Spleen (tissue), 11 donors: ENCODE results near the gene SLC23A1. TPM values are rescaled to one million over a fixed set of nuclear protein-coding genes. Genes with fewer than 3 reads are reported as not detected.
A peak's percentile ranks its signal among the peaks of the same experiment; 100 is the strongest.
"Not testable (repeated sequence)": the region's sequence is repeated elsewhere in the genome, so short reads cannot be mapped to it uniquely, and the experiment has no call there.

Experiments
- DNase-seq: peaks from one replicate; pipeline ENCODE4 v3.0.0-alpha.2; 2020
- H3K27ac ChIP-seq, 8 donors: fragments of 200-600 bp; sonication (generic) in 7 of 8; 1 replicate in 4 of 8; 2 replicates in 4 of 8; pipeline versions ENCODE4 v1.5.0 to v1.8.0; 2016 to 2021; ENCODE audit warnings: inconsistent platforms in 4 of 8, mild to moderate bottlenecking in 4 of 8, moderate library complexity in 1 of 8
- H3K27me3 ChIP-seq, 7 donors: fragments of 200-600 bp; sonication (generic) in 6 of 7; replicated peaks in 1 of 7; 1 replicate in 4 of 7; 2 replicates in 3 of 7; pipeline versions ENCODE4 v1.5.0 to v1.8.0; 2016 to 2021; ENCODE audit warnings: inconsistent platforms in 3 of 7, mild to moderate bottlenecking in 1 of 7
- H3K36me3 ChIP-seq, 6 donors: fragments of 200-600 bp; sonication (generic) in 5 of 6; 1 replicate in 4 of 6; 2 replicates in 2 of 6; pipeline versions ENCODE4 v1.5.0 to v1.8.0; 2016 to 2021; ENCODE audit warnings: inconsistent platforms in 2 of 6
- H3K4me1 ChIP-seq, 6 donors: fragments of 200-600 bp; sonication (generic) in 5 of 6; 1 replicate in 3 of 6; 2 replicates in 3 of 6; pipeline versions ENCODE4 v1.5.0 to v1.8.0; 2016 to 2021; ENCODE audit warnings: inconsistent platforms in 3 of 6
- H3K4me3 ChIP-seq, 8 donors: fragments of 200-600 bp; sonication (generic) in 7 of 8; 1 replicate in 4 of 8; 2 replicates in 4 of 8; pipeline versions ENCODE4 v1.5.0 to v1.8.0; 2016 to 2021; ENCODE audit warnings: inconsistent platforms in 4 of 8, mild to moderate bottlenecking in 4 of 8, moderate library complexity in 2 of 8
- H3K9me3 ChIP-seq, 8 donors: fragments of 200-600 bp; sonication (generic) in 7 of 8; 1 replicate in 4 of 8; 2 replicates in 4 of 8; pipeline versions ENCODE4 v1.5.0 to v1.8.0; 2016 to 2021; ENCODE audit warnings: inconsistent platforms in 4 of 8
- POLR2A ChIP-seq, 3 donors: fragments of 450-650 bp; IDR thresholded peaks; one replicate each; pipeline ENCODE4 v1.5.1; 2017; ENCODE audit warnings: antibody characterized with exemption in 3 of 3, mild to moderate bottlenecking in 1 of 3
- POLR2AphosphoS5 ChIP-seq, 3 donors: sonication (generic); formaldehyde crosslinking; IDR thresholded peaks; one replicate each; pipeline ENCODE4 v1.5.1; 2017; ENCODE audit warnings: antibody characterized with exemption in 3 of 3
- WGBS, 5 donors: extraction: QIAGEN DNeasy Blood & Tissue Kit in 3 of 5; methylation state at CpG; one replicate each; pipeline versions ENCODE4 v1.1.5 to v1.1.7; 2013 to 2018; 5-methylcytosine and 5-hydroxymethylcytosine counted together
- intact Hi-C: fragments of 100-400 bp; cut with DNase I; formaldehyde crosslinking; loops from one replicate; pipeline ENCODE4 v1.15.0; 2023; ENCODE audit warnings: low total_unique reads
- polyA plus RNA-seq, 3 donors: library from polyadenylated mRNA; stranded (reverse); fragments of 200-250 nt; gene quantifications; one replicate each; pipeline ENCODE4 v1.2.1, GENCODE V29; 2013
- total RNA-seq, 7 donors: library from RNA; depleted of rRNA in 3 of 7; stranded (reverse); fragments of >200 nt in 3 of 7; fragmentation: NEBNext Ultra II Directional in 4 of 7; extraction: Animal tissue kit (Norgen Biotek cat#: 25700) in 4 of 7; gene quantifications; one replicate each; pipeline versions ENCODE4 v1.1.0 to v1.2.1, GENCODE V29; 2016 to 2021
- TF ChIP-seq, protein P1 (sequence below), 11 experiments: fragments of 200-600 bp in 7 of 11; fragments of 450-650 bp in 4 of 11; sonication (generic) in 4 of 11; IDR thresholded peaks in 8 of 11; conservative IDR thresholded peaks in 3 of 11; 1 replicate in 7 of 11; 2 replicates in 4 of 11; pipeline versions ENCODE4 v1.4.0 to v1.8.0; 2016 to 2021; ENCODE audit warnings: antibody characterized with exemption in 11 of 11, inconsistent platforms in 4 of 11, mild to moderate bottlenecking in 1 of 11
- donor health status: healthy with polysubstance abuse.
- donor health status: DM: no; HTN: no; CAD: no; lungs with moderate emphysema.
- donor health status: DM: no; HTN: no; CAD: no.
- donor health status: Bipolar disorder and iron deficiency.
- donor health status: healthy.
- donor health status: DM: no; HTN: no; CAD: no.
- donor health status: DM: yes; HTN: yes; CAD: no.

SLC23A1 gene
- total and polyA plus RNA-seq, 10 donors = 0.28 to 2.4 (median 1.2) TPM; not detected in 1

DNA sequence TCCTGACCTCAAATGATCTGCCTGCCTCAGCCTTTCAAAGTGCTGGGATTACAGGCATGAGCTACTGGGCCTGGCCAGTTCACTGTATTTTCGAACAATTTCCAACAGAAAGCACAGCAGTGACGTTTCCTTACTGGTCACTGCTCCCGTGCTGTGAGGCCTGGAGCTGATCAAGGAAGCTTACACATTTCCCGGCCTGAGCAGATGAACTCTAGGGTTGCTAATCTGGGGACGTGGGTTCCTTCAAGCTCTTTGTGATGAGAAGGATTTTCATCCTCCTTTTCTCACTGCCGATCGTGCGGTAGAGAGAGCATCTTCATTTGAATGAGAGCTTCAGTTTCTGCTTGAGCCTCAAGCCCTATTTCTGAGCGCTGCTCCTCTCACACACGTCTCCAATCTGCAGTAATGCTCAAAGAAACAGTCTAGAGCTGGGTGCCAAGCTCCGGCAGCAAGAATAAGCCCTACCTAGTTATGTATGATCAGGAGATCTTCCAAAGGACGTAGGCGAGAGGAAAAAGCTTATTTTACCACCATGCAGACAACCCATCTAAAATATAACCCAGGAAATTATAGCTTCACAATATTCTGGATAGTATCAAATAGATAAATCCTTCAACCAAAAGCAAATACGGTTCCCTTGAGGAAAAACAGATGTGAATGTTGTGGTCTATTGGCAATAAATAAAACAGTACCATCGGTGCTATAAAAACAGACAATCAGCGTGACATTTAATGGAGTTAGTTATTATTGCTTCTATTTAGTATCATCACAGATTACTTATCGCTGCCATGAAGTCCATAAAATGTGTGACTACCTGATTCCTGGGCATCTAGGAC is 28.1 kb upstream of the SLC23A1 start:
- intact Hi-C loops = no loop called here
- H3K4me1 ChIP-seq = peaks cover 0 to 38% (median 17%) of the 10 kb centered on the region in 6 donors
- no peaks in the 10 kb centered on the region for H3K9me3 ChIP-seq
- 91 to 95% (median 92%) methylated on average over 17 of the region's 17 CpGs for WGBS, 5 donors
- no peak for DNase-seq
- H3K36me3 ChIP-seq = no peaks in the 10 kb centered on the region
- H3K27ac ChIP-seq = no peak overlapping the region
- H3K4me3 ChIP-seq = no peak overlapping the region
- TF ChIP-seq POLR2A (IDR thresholded peaks at IDR 0.05) = no peak
- TF ChIP-seq, protein P1, sequence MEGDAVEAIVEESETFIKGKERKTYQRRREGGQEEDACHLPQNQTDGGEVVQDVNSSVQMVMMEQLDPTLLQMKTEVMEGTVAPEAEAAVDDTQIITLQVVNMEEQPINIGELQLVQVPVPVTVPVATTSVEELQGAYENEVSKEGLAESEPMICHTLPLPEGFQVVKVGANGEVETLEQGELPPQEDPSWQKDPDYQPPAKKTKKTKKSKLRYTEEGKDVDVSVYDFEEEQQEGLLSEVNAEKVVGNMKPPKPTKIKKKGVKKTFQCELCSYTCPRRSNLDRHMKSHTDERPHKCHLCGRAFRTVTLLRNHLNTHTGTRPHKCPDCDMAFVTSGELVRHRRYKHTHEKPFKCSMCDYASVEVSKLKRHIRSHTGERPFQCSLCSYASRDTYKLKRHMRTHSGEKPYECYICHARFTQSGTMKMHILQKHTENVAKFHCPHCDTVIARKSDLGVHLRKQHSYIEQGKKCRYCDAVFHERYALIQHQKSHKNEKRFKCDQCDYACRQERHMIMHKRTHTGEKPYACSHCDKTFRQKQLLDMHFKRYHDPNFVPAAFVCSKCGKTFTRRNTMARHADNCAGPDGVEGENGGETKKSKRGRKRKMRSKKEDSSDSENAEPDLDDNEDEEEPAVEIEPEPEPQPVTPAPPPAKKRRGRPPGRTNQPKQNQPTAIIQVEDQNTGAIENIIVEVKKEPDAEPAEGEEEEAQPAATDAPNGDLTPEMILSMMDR (IDR thresholded peaks at IDR 0.05 in 8 of 11, conservative IDR thresholded peaks at IDR 0.05 in 3 of 11) = no peak
- no peak for TF ChIP-seq POLR2AphosphoS5 (IDR thresholded peaks at IDR 0.05)
- no peaks in the 10 kb centered on the region for H3K27me3 ChIP-seq

DNA sequence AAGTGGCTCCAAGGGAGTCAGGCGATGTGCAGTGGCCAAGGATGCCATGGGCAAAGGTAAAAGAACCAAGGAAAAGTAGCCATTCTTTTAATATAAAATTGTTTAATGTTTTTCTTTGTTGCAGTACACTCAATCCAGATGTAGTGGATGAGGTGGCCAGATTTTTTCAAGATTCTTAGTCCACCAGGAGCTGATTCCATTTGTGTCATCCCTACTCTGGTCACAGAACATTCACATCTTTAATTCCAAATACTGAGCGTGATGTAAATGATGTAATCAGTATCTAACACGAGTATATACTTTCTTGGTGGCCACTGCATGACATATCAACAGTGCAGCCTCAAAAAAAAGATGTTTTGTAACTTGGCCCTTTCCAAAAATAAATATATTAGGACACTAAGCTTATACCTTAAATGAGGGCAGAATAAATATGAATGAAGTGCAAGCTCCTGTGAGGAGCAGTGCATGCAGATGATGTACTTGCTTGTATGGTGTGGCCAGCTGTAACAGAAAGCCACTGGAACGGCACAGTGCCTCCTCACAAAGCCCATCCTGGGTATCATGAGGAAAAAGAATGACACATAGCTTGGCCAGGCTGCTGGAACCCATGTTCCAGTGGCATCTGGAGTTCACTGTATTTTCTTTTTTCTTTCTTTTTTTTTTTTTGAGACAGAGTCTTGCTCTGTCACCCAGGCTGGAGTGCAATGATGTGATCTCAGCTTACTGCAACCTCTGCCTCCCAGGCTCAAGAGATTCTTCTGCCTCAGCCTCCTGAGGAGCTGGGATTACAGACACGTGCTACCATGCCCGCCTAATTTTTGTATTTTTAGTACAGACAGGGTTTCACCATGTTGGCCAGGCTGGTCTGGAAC is 27.3 kb upstream of the SLC23A1 start:
- Histone ChIP-seq H3K4me1 (peaks cover 0 to 30% (median 14%) of the 10 kb centered on the region in 6 donors), H3K4me3 (no peak overlapping the region), H3K27me3 (no peaks in the 10 kb centered on the region), H3K9me3 (no peaks in the 10 kb centered on the region), H3K36me3 (no peaks in the 10 kb centered on the region), H3K27ac (no peak overlapping the region)
- DNase-seq = no peak
- intact Hi-C loops = no loop called here
- no peak for TF ChIP-seq POLR2AphosphoS5 (IDR thresholded peaks at IDR 0.05)
- TF ChIP-seq, protein P1 (IDR thresholded peaks at IDR 0.05 in 8 of 11, conservative IDR thresholded peaks at IDR 0.05 in 3 of 11) = no peak
- WGBS, 5 donors = 81 to 92% (median 88%) methylated on average over 6 of the region's 6 CpGs

DNA sequence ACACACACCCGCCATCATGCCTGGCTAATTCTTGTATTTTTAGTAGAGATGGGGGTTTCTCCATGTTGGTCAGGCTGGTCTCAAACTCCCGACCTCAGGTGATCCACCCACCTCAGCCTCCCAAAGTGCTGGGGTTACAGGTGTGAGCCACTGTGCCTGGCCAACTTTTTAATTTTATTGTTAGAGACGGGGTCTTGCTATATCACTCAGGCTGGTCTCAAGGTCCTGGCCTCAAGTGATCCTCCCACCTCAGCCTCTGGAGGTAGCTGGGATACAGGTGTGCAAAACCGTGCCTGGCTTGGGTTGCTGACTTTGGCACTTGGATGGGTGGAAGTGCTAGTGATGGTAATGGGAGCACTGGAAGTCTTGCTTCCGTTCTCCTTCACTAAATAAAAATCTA is 26.0 kb upstream of the SLC23A1 start:
- peaks cover 4 to 26% (median 14%) of the 10 kb centered on the region in 6 donors for H3K4me1 ChIP-seq
- H3K27ac ChIP-seq, intact Hi-C loops, DNase-seq, H3K36me3 ChIP-seq, H3K27me3 ChIP-seq, H3K9me3 ChIP-seq, H3K4me3 ChIP-seq: not testable (repeated sequence)
- 85 to 92% (median 90%) methylated on average over 5 of the region's 5 CpGs for WGBS, 5 donors

DNA sequence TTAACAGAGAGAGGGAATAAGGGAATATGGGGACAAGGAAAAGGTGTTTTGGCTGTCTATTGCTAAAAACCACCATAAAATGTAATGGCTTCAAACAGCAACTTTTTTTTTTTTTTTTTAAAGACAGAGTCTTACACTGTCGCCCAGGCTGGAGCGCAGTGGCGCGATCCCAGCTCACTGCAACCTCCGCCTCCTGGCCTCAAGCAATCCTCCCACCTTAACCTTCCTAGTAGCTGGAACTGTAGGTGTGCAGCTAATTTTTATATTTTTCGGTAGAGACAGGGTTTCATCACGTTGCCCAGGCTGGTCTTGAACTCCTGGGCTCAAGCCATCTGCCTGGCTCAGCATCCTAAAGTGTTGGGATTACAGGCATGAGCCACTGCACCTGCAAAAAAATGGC is 25.1 kb upstream of the SLC23A1 start:
- H3K36me3 ChIP-seq = no peaks in the 10 kb centered on the region
- DNase-seq = no peak
- TF ChIP-seq, protein P1 (IDR thresholded peaks at IDR 0.05 in 8 of 11, conservative IDR thresholded peaks at IDR 0.05 in 3 of 11) = no peak
- no peak for TF ChIP-seq POLR2A (IDR thresholded peaks at IDR 0.05)
- TF ChIP-seq POLR2AphosphoS5 (IDR thresholded peaks at IDR 0.05) = no peak
- intact Hi-C loops = no loop called here
- H3K27ac ChIP-seq = peak overlapping the region in 5 of 8 donors; percentile 41 to 65 (median 49)
- peaks cover 7 to 29% (median 19%) of the 10 kb centered on the region in 6 donors for H3K4me1 ChIP-seq
- 92 to 95% (median 94%) methylated on average over 7 of the region's 7 CpGs for WGBS, 5 donors
- H3K27me3 ChIP-seq = no peaks in the 10 kb centered on the region
- no peak overlapping the region for H3K4me3 ChIP-seq
- H3K9me3 ChIP-seq = no peaks in the 10 kb centered on the region
